Suprapubic skin (tissue), 4 donors: Measurements from ENCODE around the gene CHRND. TPM values are rescaled to one million over a fixed set of nuclear protein-coding genes. Genes with fewer than 3 reads are reported as not detected.

Experiments
- DNase-seq, 2 donors: peaks; one replicate each; pipeline ENCODE4 v3.0.0-alpha.2; 2019; ENCODE audit warnings: low spot score in 2 of 2
- H3K27ac ChIP-seq: fragments of 200-600 bp; sonication (generic); one replicate; pipeline ENCODE4 v1.5.1; 2019
- H3K27me3 ChIP-seq: fragments of 200-600 bp; sonication (generic); one replicate; pipeline ENCODE4 v1.5.1; 2019
- H3K36me3 ChIP-seq: fragments of 200-600 bp; sonication (generic); one replicate; pipeline ENCODE4 v1.5.1; 2019
- H3K4me1 ChIP-seq: fragments of 200-600 bp; sonication (generic); one replicate; pipeline ENCODE4 v1.5.1; 2019
- H3K4me3 ChIP-seq: fragments of 200-600 bp; sonication (generic); one replicate; pipeline ENCODE4 v1.5.1; 2019; ENCODE audit warnings: mild to moderate bottlenecking
- H3K9me3 ChIP-seq: fragments of 200-600 bp; sonication (generic); one replicate; pipeline ENCODE4 v1.5.1; 2019
- EP300 ChIP-seq: sonication (generic); formaldehyde crosslinking; IDR thresholded peaks from one replicate; pipeline ENCODE4 v1.6.1; 2017; ENCODE audit warnings: antibody characterized with exemption
- POLR2A ChIP-seq, 2 donors: fragments of 450-650 bp; IDR thresholded peaks; one replicate each; pipeline ENCODE4 v1.6.1; 2017; ENCODE audit warnings: antibody characterized with exemption in 2 of 2, mild to moderate bottlenecking in 2 of 2, moderate library complexity in 2 of 2
- POLR2AphosphoS5 ChIP-seq, 3 donors: sonication (generic); formaldehyde crosslinking; IDR thresholded peaks; one replicate each; pipeline ENCODE4 v1.6.1; 2017; ENCODE audit warnings: antibody characterized with exemption in 3 of 3
- WGBS: methylation state at CpG from one replicate; pipeline ENCODE4 v1.1.5; 2018; 5-methylcytosine and 5-hydroxymethylcytosine counted together
- total RNA-seq, 4 donors: library from RNA; depleted of rRNA; stranded (reverse); fragments of >200 nt; gene quantifications; one replicate each; pipeline ENCODE4 v1.1.0, GENCODE V29; 2016
- TF ChIP-seq, protein P1 (sequence below), 2 donors: fragments of 200-600 bp in 1 of 2; fragments of 450-650 bp in 1 of 2; sonication (generic) in 1 of 2; IDR thresholded peaks; one replicate each; pipeline ENCODE4 v1.5.1; 2016 to 2019; ENCODE audit warnings: antibody characterized with exemption in 2 of 2, mild to moderate bottlenecking in 1 of 2, moderate library complexity in 1 of 2

The CHRND gene
- total RNA-seq: not detected

DNA sequence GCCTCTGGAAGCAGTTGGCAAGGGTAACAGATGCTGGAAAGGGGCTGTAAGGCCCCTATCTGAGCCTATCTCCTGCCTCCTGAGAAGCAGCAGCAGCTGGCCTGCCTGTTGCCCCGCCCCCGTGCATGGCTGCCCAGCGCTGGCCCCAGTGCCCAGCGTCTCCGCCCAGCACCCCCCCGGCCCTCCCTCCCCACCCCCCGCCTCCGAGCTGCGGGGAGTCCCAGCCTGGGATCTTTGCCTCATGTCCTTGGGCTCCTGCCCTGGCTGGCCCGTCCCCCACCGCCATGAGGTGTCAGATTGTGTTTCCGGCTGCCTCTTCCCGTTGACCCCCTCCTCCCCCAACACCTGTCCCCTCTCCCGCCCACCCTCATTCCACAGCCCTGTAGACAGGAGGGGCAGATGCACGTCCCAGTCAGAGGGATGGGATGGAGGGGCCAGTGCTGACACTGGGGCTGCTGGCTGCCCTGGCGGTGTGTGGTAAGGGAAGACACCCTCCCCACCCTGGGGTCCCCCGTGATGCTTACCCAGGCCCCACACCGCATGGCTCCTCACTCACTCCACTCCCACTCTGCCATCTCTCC is at the start of gene CHRND:
CHRND (plus strand) TSS at position 370 of the 581 bp plus-strand sequence; CDS start at position 426, 56 bp downstream.
- no peak for DNase-seq
- TF ChIP-seq, protein P1, sequence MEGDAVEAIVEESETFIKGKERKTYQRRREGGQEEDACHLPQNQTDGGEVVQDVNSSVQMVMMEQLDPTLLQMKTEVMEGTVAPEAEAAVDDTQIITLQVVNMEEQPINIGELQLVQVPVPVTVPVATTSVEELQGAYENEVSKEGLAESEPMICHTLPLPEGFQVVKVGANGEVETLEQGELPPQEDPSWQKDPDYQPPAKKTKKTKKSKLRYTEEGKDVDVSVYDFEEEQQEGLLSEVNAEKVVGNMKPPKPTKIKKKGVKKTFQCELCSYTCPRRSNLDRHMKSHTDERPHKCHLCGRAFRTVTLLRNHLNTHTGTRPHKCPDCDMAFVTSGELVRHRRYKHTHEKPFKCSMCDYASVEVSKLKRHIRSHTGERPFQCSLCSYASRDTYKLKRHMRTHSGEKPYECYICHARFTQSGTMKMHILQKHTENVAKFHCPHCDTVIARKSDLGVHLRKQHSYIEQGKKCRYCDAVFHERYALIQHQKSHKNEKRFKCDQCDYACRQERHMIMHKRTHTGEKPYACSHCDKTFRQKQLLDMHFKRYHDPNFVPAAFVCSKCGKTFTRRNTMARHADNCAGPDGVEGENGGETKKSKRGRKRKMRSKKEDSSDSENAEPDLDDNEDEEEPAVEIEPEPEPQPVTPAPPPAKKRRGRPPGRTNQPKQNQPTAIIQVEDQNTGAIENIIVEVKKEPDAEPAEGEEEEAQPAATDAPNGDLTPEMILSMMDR (IDR thresholded peaks at IDR 0.05): no peak
- TF ChIP-seq POLR2A (IDR thresholded peaks at IDR 0.05): no peak
- no peak for TF ChIP-seq EP300
- no peak for TF ChIP-seq POLR2AphosphoS5 (IDR thresholded peaks at IDR 0.05)
- 11% methylated on average over 7 of the region's 18 CpGs for WGBS
- Histone ChIP-seq H3K27me3 (peaks cover 69% of the 10 kb centered on the region), H3K9me3 (no peaks in the 10 kb centered on the region), H3K4me1 (peaks cover 35% of the 10 kb centered on the region), H3K4me3 (no peak within 1 kb of the TSS), H3K36me3 (no peaks in the 10 kb centered on the region), H3K27ac (no peak within 1 kb of the TSS)

DNA sequence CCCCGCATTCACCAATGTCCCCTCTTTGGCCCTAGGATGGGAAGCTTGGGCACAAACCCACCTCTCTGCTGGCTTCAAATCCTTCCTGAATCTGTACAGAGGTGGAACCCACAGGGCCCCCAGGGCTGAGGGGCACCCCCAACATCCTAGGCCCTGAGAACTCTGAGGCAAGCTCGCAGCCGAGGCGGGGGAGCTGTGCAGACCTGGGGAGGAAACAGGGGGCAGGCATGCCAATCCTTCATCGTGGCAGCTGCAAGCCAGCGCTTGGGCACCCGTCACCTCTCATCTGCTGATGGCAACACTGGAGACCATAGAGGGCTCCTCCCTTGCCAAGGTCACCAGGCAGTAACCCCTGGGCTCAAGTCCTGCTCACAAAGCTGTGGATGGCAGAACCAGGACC is 49.2 kb upstream of the CHRND start:
- H3K4me1 ChIP-seq: no peaks in the 10 kb centered on the region
- peaks cover 50% of the 10 kb centered on the region for H3K27me3 ChIP-seq
- TF ChIP-seq, protein P1 (IDR thresholded peaks at IDR 0.05): no peak
- no peak for TF ChIP-seq EP300
- no peak for TF ChIP-seq POLR2A (IDR thresholded peaks at IDR 0.05)
- TF ChIP-seq POLR2AphosphoS5 (IDR thresholded peaks at IDR 0.05): no peak
- peak in 1 of 2 donors; percentile 55 for DNase-seq
- H3K27ac ChIP-seq: no peak overlapping the region
- 83% methylated on average over 1 of the region's 7 CpGs for WGBS
- H3K36me3 ChIP-seq: no peaks in the 10 kb centered on the region
- no peaks in the 10 kb centered on the region for H3K9me3 ChIP-seq
- H3K4me3 ChIP-seq: no peak overlapping the region

DNA sequence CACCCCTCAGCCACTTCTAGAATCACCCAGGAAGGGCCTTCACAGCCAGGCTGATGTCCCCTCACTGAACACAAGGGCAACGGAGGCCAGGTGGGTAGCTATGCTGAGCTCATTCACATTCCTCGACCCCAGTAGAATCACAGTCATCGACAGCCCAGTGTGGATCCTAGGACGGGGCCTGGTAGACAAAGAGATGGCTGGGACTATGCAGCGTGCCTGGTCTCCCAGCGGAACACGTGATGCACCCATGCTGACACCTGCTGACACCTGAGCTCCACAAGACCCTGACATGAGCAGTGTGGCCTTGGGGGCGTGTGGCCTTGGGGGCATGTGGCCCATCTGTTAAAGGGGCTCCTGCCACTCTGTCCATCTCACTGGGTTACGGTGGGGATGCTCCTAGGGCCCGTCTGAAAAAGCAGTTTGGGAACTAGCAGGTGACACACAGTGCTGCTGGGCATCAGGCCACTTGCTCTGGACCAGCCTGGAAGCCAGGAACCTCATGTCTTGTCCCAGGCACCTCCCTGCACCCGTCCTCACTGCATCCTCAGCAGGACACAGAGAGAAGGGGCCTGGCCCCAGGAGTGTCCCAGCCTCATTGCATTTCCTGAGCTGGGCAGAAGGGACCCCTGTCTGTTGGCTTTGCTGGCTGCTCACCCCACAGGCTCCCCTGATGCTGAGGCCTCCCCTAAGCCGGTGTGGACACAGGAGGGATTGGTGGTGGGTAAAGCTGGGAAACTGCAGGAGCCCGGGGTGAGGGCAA is 48.0 kb upstream of the CHRND start:
- H3K4me1 ChIP-seq: no peaks in the 10 kb centered on the region
- H3K36me3 ChIP-seq: no peaks in the 10 kb centered on the region
- H3K4me3 ChIP-seq: no peak overlapping the region
- DNase-seq: peak; percentile 32 to 64
- H3K27ac ChIP-seq: no peak overlapping the region
- H3K9me3 ChIP-seq: no peaks in the 10 kb centered on the region
- H3K27me3 ChIP-seq: peaks cover 61% of the 10 kb centered on the region
- 94% methylated on average over 5 of the region's 13 CpGs for WGBS
- TF ChIP-seq EP300: no peak
- no peak for TF ChIP-seq POLR2AphosphoS5 (IDR thresholded peaks at IDR 0.05)
- no peak for TF ChIP-seq POLR2A (IDR thresholded peaks at IDR 0.05)
- TF ChIP-seq, protein P1 (IDR thresholded peaks at IDR 0.05): no peak

DNA sequence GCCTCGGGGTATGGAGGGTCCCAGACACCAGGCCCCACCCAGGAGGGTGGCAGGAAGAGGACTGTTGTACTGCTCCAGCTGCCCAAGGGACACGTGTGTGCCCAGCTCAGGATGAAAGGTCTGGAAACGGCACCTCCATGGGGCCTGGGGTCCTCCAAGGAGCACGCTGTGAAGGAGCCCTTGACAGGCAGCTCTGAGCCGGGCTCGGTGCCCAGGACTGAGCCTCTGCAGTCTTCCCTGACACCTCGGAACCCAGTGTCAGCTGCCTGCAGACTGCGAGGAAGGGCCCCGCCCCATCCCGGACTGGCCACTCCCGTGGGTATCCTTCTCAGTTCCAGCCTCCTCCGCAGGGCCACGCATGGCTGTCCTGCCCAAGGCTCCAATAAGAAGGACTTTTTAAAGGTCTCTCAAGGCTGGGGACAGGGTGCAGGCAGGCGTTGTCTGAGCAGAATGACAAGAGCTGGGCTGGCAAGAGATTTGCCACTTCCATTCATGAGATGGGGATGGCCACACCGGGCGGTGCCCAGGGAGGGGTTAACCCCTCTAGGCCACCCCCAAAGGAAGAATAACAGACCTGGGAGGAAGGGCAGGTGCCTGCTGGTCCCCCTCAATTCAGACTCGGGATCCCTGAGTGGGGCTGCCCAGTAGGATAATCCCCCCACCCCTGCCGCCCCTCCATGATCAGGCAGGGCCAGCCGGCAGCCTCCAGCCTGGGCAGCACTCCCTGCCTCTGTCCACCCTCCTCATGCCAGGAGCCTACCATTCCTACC is 47.2 kb upstream of the CHRND start:
- 58% methylated on average over 5 of the region's 19 CpGs for WGBS
- TF ChIP-seq POLR2A (IDR thresholded peaks at IDR 0.05) (no peak), EP300 (no peak)
- TF ChIP-seq, protein P1 (IDR thresholded peaks at IDR 0.05): no peak

More for the DNA sequence above, 47.2 kb upstream of the CHRND start:
- H3K9me3 ChIP-seq: no peaks in the 10 kb centered on the region
- H3K4me3 ChIP-seq: no peak overlapping the region
- peak in 1 of 2 donors; percentile 51 for DNase-seq
- peaks cover 61% of the 10 kb centered on the region for H3K27me3 ChIP-seq
- H3K27ac ChIP-seq: no peak overlapping the region
- H3K36me3 ChIP-seq: no peaks in the 10 kb centered on the region
- no peaks in the 10 kb centered on the region for H3K4me1 ChIP-seq
